GM12872 (cell line): ENCODE data around the gene CHRNA9.

ENCODE experiments used
- TF ChIP-seq, protein P1 (sequence below): IDR thresholded peaks from 3 replicates; pipeline ENCODE4 v1.5.1; 2011; ENCODE audit warnings: low read depth, mild to moderate bottlenecking, low read length, moderate library complexity; ENCODE audit not compliant: insufficient read depth

Gene CHRNA9

DNA sequence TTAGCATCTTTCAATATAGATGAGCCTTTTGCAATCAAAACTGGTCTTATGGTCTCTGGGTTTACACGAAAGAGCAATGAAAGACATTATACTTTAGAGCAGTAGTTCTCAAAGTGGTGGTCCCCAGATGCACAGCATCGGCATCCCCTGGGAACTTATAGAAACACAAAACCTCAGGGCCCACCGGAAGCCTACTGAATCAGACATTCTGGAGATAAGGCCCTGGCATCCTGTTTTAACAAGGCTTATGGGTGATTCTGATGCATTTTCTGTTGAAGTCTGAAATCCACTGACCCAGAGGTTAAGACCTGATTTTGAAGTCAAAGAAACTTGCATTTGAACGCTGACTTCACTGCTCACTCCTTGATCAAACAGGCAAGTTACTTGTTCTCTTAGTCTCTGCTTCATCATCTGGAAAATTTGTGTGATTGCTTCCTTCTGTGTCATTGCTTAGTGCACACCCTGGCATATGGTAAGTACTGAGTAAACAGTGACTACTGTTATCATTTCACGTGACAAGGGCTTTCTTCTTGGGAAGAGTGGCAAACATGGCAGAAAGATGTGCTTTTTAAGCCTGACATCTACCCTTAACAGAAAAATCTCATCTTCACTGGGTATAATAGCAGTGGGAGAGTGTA lies 14.5 kb downstream of the CHRNA9 start:
- TF ChIP-seq, protein P1, sequence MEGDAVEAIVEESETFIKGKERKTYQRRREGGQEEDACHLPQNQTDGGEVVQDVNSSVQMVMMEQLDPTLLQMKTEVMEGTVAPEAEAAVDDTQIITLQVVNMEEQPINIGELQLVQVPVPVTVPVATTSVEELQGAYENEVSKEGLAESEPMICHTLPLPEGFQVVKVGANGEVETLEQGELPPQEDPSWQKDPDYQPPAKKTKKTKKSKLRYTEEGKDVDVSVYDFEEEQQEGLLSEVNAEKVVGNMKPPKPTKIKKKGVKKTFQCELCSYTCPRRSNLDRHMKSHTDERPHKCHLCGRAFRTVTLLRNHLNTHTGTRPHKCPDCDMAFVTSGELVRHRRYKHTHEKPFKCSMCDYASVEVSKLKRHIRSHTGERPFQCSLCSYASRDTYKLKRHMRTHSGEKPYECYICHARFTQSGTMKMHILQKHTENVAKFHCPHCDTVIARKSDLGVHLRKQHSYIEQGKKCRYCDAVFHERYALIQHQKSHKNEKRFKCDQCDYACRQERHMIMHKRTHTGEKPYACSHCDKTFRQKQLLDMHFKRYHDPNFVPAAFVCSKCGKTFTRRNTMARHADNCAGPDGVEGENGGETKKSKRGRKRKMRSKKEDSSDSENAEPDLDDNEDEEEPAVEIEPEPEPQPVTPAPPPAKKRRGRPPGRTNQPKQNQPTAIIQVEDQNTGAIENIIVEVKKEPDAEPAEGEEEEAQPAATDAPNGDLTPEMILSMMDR: no peak

DNA sequence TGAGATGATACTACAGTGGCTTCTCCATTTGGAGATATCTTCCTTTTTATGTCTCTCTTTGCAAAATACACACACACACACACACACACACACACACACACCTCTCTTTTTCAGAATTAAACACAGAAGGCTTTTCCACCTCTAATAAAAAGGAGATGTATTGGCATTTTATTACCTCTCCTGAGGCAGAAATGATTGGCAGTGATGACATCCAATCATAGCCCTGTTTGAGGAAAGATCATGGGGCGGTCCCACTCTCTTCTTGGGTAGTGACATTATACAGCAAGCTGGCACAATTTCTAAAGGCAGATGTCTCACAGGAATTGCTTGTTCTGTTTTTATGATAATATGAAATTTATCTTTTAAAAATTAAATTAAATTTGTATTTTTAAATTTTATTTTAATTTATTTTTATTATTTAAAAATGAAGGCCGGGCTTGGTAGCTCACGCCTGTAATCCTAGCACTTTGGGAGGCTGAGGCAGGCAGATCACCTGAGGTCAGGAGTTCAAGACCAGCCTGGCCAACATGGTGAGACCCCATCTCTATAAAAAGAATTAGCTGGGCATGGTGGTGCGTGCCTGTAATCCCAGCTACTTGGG lies 15.6 kb downstream of the CHRNA9 start:
- TF ChIP-seq, protein P1: no peak

DNA sequence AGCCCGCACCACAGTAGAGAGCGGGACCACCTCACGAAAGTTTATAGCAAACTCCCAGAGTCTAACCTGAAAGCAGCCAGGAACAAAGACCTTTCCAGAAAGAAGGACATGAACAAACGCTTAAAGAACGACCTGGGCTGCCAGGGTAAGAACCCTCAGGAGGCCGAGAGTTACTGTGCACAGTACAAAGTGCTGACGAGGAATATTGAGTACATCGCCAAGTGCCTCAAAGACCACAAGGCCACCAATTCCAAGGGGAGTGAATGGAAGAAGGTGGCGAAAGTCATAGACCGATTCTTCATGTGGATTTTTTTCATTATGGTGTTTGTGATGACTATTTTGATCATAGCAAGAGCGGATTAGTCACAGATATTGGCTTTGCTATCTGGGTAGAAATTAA lies 19.0 kb downstream of the CHRNA9 start:
- TF ChIP-seq, protein P1: no peak

DNA sequence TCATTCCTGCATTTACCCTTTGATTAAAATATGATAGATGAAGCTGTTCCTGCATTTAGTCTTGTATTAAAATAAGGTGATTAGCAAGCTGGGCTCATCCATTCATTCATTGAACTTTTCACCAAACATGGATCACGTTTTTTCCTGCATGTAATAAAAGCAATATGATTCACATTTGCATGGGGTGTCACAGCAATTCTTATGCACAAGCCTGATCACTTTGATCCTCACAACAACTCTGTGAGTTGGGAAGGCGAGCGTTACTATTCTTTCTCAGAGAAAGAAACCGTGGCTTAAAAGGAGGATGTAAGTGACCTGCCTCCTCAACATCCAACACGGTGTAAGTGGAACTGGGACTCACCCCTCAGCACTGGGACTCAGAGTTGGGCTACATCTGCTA lies 20.0 kb downstream of the CHRNA9 start:
- TF ChIP-seq, protein P1: no peak

DNA sequence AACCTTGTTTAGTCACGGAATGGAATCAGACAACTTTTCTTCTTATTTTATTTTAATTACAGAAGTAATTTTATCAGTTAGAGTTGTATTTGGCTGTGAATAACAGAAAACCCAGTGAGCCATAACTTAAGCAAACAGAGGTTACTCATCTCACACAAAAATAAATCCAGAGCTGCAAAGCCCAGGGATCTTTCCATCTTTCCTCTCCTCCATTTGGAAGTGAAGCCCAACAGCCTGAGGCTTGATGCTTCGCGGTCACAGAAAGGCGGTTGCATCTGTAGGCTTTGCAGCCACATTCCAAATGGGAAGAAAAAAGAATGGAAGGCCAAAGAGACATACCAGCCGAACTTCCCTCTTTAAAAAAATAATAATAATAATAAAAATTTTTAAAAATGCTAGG lies 22.6 kb downstream of the CHRNA9 start:
- TF ChIP-seq, protein P1: no peak

DNA sequence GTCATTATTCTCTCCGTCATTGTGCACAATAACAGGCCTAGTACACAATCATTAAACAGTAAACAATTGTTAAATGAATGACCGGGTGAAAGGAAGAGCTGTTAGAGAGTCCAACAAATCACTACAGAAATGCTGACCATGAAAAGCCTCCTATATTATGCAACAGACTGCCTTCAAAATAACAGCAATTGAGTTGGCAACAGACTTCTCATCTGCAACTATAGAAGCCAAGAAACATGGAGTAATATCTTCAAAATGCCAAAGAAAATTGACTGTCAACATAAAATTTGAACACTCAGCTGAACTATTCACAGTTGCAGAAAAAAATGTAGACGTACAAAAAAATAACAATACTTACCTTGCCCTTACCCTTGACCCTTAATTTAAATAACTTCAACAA lies 26.2 kb downstream of the CHRNA9 start:
- TF ChIP-seq, protein P1: no peak

DNA sequence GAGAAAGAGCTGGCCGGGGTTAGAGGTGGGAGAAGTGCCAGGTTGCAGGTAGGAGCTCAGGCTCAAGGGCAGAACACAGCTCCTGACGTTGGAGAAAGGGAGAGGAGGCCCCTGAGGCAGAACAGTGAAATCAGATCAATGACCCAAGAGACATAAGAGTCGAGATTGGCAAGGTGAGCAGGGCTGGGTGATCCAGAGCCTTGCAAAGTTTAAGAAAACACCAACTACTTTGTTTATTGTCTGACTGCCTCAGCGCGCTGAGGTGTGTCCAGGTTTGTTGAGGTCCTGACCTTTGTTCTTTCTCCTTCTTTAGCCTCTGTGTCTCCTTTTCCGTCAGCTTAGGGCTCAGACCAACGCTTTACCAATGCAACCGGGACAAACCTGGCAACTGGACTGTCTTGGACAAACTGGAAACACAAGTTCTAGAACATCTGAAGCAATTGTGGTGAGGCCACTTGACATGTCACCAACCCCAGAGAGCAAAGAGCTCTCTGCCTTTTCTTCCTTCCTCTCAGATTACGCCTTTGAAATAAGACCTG lies 28.3 kb downstream of the CHRNA9 start:
- TF ChIP-seq, protein P1: no peak
